Measurements from ENCODE around the gene PRKCZ. TPM values are rescaled to one million over a fixed set of nuclear protein-coding genes. Genes with fewer than 3 reads are reported as not detected.
A peak's percentile ranks its signal among the peaks of the same experiment; 100 is the strongest.
"Not testable (repeated sequence)": the region's sequence is repeated elsewhere in the genome, so short reads cannot be mapped to it uniquely, and the experiment has no call there.

Gene PRKCZ
- total RNA-seq, 1 experiment from 2014 or later, result 1.6 TPM

DNA sequence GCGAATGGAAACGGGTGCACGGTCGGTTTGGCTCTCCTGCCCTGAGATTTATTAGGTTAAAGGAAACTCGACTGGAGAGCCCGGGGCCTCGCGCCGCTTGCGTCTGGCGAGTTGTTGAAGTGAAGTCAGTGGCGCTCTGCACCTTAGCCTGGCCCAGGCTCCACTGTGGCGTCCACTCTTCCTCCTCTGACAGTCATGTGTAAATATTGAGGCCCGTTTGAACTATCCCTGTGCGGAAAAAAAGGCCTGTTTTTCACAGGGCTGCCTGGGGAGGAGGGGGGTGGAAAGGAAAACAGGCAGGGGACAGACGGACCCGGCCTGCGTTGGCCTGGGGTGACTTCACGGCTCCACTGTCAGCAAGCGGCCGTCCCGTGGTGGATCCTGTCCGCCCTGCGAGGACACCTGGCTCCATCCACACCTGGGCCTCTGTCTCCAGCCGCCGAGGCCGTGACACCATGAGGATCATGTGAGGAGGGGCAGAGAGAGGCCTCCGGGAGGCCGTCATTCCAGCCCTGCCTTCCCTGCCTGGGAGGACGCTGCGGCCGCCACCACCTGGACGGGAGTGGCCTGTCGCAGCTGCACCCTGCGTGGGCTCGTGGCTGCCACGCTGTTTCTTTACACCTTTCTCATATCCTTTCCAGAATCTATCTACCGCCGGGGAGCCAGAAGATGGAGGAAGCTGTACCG, 84.6 kb downstream of the PRKCZ start:
- DNase-seq (ENCODE audit: low spot score), result no peak

DNA sequence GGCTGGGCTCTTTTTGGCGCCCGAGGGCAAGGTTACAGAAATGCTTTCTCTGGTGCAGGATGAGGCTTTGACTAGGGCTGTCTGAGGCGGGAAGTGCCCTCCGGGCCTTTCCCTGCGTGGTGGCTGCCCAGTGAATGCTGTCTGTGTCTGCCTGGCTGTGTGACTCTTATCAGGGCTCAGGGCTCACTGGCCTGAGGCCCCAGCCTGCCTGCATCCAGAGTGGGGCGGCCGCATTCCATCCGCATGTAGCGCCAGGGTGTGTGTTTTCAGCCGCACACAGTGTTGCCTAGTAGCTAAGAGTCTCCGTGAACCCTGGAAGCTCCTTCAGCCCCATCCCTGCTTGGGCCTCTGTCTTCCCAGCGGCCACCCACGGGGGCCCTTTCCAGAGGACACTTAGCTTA, 85.2 kb downstream of the PRKCZ start:
- DNase-seq (ENCODE audit: low spot score), result peak; percentile 26

DNA sequence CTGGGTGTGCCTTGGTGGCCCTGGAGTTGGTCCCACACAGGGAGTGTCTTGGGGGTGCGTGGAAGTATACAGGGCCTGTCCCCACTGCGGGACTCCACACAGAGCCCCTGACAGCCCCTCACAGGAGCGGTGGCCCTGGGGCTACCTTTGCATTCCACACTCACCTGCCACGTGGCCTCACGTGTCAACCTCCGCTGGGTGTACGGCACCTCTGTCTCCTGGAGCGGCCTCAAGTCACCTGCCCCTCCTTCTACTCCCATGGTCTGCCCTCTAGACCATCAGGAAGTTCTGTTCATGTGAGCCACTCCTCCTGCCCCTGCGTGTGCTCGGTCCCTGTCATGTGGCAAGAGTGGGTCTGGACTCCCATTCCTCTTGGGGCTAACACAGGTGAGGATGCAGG, 85.7 kb downstream of the PRKCZ start:
- DNase-seq (ENCODE audit: low spot score), result no peak

DNA sequence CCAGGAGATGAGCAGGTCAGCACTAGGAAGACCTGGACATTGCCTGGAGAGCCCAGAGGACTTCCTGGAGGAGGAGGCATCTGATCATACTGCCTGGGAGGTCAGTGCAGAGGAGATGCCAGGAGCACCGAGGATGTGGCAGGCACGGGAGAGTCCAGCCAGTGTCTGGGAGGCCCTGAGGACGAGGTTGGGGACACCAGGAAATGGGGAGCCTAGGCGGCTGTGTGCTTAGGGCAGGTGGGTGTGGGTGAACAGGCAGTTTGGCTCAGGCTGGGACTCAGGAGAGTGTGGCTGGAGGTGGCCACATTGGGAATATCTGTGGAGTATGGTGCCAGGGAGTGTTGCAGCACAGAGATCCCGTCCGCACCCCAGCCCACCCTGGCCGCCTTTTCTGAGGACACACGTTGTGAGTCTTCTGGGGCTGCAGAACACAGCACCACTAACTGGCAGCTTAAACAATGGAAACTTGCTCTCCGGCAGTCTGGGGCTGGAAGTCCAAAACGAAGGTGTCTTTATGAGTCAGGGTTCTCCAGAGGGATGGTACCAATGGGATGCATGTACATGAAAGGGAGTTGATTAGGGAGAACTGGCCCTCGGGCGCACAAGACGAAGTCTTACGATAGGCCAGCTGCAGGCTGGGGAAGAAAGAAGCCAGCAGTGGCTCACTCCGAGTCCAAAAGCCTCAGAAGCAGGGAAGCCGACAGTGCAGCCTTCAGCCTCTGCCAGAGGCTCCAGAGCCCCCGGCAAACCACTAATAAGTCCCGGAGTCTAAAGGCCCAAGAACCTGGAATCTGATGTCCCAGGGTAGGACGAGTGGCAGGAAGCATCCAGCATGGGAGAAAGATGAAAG, 86.4 kb downstream of the PRKCZ start:
- no peak for DNase-seq (ENCODE audit: low spot score)

DNA sequence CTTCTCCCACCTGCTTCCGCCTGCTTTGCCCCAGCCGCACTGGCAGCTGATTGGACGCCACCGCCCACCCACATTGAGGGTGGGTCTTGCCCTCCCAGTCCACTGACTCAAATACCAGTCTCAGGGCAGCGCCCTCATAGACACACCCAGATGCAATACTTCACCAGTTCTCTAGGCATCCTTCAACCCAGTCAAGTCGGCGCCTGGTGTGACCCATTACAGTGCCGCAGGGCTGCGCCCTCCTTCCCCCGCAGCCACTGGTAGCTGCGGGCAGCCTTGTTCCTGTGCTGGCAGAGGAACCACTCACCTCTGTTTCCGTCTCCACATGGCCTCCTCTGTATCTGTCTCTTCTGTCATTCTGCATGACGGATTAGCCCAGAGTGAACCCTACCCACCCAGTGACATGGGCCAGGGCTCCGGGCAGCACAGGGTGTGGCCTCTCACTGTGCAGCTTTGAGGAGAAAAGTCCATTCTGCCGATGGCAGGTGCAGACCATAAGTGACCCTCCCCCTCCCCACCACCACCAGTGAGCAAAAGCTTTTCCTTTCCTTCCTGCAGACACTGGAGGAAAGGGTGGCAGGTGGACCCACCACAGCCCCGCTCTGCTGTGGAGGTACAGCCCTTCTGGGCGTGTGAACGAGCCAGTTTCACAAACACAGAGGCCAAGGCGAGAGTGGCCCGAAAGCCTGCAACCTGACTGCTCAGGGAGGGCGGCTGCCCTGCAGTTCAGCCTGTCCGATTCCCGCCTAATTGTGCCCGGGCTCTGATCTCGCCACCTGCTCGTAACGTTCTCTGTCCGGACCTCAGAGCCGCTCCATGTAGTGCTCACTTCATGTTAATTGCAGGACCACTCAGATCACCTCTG, 87.3 kb downstream of the PRKCZ start:
- DNase-seq (ENCODE audit: low spot score), result no peak

DNA sequence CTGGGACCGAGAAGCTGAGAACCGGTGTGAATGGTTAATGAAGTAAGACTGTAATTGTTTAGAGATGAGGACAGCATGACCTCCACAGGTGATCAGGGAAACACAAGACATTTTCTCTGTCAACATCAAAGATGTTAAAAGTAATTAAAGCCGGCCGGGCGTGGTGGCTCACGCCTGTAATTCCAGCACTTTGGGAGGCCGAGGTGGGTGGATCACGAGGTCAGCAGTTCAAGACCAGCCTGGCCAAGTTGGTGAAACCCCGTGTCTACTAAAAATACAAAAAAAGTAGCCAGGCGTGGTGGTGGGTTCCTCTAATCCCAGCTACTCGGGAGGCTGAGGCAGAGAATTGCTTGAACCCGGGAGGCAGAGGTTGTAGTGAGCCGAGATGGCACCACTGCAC, 88.9 kb downstream of the PRKCZ start:
- not testable (repeated sequence) for DNase-seq (ENCODE audit: low spot score)

DNA sequence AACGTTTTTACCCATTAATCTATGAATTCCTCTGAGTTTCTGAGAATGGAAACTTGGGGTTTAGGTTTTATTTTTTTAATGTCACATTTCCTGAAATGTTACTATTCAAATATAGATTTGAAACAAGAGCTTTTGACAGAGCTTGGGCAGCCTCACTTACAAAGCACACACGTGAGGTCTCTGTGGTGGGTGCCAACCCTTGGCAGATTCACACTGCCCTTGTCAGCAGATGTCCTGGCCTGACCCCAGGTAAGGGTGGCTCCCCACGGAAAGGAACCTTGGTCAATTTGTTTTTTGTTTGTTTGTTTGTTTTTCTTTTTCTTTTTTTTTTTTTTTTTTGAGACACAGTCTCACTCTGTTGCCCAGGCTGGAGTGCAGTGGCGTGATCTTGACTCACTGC, 90.8 kb downstream of the PRKCZ start:
- DNase-seq (ENCODE audit: low spot score), result no peak

DNA sequence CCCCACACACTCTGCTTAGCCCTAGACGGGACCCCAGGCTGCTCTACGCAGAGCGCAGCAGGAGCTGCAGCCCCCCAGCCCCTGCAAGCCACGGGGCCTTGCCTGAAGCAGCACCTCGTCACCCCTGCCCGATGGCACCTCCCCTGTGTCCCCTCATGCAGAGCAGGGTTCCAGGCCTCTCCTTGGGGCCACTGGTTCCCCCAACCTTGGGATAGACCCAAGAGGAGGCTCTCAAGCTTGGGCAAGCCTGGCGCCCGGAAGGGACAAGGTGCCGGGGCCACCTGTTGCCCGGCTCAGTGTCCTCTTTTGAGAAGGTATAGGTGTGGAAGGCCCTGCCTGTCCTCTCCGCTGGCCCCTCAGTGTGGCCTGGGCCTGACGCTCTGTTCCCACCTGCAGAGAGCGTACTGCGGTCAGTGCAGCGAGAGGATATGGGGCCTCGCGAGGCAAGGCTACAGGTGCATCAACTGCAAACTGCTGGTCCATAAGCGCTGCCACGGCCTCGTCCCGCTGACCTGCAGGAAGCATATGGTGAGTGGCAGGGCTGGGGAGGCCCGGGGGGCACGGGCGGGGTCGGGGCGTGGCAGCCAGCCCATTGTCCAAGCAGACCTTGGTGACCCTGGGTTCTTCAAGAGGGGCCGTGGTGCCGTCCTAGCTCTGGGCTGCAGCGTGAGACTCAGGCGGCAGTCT, 93.7 kb downstream of the PRKCZ start:
- DNase-seq (ENCODE audit: low spot score), result no peak

DNA sequence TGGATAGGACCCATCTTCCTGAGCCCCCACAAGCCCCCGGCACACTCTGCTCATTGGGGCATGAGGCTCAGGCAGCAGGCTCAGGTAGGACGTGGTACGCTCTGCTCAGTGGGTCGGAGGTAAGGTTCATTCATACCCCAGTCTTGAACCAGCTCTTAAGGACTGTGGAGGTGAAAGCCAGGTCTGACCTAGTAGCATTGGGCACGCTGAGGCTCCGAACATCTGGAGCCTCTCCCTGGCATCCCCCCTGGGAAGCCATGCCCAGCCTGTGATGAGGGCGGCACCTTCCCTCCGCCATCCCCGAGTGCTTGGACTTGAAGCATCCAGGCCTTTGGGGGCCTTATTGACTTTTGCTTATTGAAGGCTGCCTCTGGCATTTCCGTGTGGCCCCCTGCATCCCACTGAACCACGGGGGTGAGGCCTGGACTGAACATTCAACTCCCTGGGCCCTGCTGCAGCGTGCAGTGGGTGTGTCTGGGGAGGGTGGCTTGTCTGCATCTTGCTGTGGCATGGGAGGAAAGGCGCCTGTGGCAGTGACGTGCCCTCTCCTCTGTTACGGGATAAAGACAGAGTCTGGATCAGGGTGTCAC, 94.4 kb downstream of the PRKCZ start:
- DNase-seq (ENCODE audit: low spot score), result no peak

DNA sequence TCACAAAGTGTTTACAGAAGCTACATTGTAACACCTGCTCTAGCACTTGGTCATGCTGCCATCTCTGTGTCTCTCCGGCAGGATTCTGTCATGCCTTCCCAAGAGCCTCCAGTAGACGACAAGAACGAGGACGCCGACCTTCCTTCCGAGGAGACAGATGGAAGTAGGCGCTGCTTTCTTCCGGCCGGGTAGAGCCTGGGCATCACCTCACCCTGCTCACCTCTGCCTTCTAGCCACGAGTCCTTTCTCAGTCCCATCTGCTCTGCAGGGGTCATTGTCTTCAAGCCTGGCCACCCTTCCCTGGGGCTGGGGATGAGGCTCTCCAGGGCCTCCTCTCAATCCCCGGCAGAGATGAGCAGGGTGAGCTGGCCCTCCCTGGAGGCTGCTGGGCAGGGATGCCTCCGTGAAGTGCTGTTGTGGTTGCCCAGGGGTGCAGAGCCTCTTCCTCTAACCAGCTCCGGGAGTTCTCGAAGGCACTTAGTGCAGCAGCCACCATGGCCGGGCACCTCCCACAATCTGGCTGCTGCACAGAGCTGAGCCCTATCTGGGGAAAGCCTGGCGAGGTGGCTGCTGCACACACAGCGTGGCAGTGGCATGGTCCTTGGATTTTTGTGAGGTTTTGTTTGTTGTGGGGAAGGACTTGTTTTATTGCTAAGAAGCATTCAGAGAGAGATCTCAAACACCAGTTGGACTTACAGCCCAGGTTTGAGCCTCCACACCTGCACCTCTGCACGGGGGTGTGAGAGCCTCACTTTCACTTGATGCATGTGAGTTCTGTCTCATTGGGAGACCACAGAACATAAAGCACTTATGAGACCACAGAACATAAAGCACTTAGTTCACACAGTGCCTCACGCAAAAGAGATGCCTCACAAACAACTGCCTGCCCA, 96.0 kb downstream of the PRKCZ start:
- no peak for DNase-seq (ENCODE audit: low spot score)

DNA sequence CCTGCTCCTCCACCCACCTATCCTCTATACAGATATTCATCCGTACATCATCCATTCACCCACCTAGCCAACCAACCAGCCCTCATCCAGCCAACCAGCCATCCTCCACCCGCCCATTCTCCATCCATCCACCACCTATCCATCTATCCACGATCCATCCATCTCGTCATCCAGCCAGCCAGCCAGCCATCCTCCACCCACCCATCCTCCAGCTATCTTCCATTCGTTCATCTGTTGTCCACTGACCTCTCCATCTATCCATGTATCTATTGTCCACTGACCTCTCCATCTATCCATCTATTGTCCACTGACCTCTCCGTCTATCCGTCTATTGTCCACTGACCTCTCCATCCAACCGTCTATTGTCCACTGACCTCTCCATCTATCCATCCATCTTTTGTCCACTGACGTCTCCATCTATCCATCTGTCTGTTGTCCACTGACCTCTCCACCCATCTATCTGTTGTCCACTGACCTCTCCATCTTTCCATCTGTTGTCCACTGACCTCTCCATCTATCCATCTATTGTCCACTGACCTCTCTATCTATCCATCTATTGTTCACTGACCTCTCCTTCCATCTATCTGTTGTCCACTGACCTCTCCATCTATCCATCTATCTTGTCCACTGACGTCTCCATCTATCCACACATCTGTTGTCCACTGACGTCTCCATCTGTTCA, 96.8 kb downstream of the PRKCZ start:
- DNase-seq (ENCODE audit: low spot score), result no peak

DNA sequence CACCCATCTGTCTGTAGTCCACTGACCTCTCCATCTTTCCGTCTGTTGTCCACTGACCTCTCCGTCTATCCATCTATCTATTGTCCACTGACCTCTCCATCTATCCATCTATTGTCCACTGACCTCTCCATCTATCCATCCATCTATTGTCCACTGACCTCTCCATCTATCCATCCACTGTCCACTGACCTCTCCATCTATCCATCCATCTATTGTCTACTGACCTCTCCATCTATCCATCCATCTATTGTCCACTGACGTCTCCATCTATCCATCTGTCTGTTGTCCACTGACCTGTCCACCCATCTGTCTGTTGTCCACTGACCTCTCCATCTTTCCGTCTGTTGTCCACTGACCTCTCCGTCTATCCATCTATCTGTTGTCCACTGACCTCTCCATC, 97.7 kb downstream of the PRKCZ start:
- not testable (repeated sequence) for DNase-seq (ENCODE audit: low spot score)

DNA sequence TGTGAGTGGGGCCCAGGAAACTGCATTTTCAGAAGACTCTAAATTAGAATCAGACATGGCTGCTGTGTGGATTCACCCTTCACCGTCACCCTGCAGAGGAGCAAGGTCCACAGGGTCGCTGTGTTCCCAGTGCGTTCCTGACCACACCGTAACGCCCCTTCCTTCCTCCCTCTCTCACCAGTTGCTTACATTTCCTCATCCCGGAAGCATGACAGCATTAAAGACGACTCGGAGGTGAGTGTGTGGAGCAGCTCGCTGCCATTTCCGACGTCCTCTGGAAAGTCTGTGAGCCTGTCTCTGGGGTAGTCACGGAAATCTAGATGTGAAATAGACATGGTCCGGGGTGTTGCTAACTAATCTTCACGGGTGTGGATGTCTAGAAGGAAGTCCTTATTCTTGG, 98.5 kb downstream of the PRKCZ start:
- DNase-seq (ENCODE audit: low spot score), result no peak

DNA sequence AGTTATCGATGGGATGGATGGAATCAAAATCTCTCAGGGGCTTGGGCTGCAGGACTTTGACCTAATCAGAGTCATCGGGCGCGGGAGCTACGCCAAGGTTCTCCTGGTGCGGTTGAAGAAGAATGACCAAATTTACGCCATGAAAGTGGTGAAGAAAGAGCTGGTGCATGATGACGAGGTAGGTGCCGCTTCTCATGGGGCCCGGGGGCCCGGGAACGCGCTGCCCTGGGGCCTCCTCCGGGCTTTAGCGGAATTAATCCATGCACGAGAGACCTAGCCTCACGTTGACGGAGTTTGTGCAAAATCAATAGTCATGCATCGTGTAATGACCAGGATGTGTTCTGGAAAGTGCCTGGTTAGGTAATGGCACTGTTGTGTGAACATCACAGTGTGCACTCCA, 100.6 kb downstream of the PRKCZ start:
- DNase-seq (ENCODE audit: low spot score), result no peak

DNA sequence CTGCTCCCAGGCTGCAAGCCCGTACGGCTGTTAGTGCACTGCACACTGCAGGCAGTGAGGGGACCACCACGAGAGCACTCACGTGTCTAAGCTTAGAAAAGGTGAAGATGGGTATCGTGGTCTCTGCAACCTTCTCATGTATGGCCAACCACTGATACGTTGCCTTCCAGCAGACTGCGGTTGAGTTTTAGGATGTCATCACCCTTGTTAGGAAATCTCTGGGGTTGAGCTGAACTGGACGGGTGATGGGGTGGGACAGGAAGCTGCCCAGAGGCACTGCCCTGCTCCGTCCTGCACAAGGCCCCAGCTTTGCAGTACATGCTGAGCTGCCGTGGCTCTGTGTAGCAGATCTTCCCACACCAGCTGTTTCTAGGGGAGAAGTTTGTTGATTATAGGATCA, 101.0 kb downstream of the PRKCZ start:
- DNase-seq (ENCODE audit: low spot score), result no peak

DNA sequence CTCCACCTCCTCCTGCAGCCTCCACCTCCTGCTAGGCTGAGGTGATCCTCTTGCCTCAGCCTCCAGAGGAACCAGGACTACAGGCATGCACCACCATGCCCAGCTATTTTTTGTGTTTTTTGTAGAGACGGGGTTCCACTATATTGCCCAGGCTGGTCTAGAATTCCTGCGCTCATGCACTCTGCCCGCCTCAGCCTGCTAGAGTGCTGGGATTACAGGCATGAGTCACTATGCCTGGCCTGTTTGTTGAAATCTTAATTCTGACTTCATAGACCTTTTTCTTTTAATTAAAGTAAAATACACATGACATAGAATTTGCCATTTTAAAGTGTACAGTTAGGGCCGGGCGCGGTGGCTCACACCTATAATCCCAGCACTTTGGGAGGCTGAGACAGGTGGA, 101.7 kb downstream of the PRKCZ start:
- no peak for DNase-seq (ENCODE audit: low spot score)

DNA sequence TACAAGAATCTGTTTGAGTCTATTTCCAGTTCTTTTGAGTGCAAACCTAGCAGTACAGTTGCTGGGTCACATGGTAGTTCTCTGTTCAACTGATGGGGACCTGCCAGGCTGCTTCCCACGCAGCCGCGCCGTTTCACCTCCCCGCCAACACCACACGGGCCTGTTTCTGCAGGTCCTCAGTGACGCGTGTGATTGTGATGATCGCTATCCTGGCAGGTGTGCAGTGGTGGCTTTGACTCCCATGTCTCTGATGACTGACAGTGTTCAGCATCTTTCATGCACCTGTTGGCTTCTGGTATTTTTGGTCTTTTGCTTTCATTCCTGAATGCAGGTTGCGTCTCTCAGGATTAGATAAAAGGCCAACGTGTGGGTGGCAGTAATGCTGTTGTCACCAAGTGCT, 102.7 kb downstream of the PRKCZ start:
- DNase-seq (ENCODE audit: low spot score), result no peak

DNA sequence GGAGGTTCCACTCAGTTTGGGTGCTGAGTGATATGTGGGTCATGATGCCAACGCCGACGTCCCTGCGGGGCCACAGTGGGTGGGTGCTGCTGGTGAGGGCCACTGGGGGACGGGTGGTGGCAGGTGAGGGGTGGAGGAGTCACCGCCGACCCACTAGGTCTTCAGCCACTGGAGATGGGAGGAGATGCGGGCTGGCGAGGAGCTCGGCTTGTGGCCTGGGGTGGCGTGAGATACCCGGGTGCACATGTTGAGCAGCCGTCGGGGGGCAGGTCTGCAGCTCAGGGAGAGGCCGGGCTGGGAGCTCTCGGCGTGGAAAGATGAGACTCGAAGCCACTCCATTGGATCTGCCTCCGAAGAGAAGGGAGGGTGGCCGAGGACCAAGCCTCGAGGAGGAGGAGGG, 103.8 kb downstream of the PRKCZ start:
- DNase-seq (ENCODE audit: low spot score), result no peak

DNA sequence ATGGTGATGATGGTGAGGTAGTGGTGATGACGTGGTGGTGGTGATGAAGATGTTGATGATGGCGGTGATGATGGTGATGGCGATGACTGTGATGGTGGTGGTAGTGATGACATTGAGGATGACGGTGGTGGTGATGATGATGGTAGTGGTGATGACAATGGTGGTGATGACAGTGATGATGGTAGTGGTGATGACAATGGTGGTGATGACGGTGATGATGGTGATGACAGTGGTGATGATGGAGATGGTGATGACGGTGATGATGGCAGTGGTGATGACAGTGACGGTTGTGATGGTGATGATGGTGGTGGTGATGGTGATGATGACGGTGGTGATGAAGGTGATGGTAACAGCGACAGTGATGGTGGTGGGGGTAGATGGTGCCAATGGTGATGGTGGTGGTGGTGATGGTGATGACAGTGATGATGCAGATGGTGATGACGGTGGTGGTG, 105.0 kb downstream of the PRKCZ start:
- no peak for DNase-seq (ENCODE audit: low spot score)

DNA sequence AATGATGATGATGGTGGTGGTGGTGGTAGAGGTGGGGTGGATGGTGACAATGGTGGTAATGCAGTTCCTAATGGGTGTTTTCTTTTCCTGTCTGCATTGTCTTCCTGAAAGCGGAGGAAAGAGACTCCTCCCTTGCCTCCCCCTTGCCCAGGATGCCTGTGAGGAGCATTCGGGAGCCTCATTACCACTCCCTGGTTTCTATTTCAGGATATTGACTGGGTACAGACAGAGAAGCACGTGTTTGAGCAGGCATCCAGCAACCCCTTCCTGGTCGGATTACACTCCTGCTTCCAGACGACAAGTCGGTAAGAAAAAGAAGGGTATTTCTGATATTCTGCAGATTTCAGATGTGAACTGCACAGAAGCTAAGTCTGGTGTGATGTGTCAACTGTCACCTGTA, 105.6 kb downstream of the PRKCZ start:
- no peak for DNase-seq (ENCODE audit: low spot score)
